ENCODE results near the gene BMP7.

GRCh38 chr20:57218489-57218888 lies 48.0 kb downstream of the BMP7 start:
- TF ChIP-seq CTCF (IDR thresholded peaks at IDR 0.05): no peak
- TF ChIP-seq POLR2A (IDR thresholded peaks at IDR 0.05; ENCODE audit: low read depth): no peak
- TF ChIP-seq POLR2AphosphoS5 (IDR thresholded peaks at IDR 0.05): no peak
- TF ChIP-seq EP300 (IDR thresholded peaks at IDR 0.05): no peak
